Activated CD4-positive, CD25-positive, alpha-beta regulatory T cell treated with anti-CD3 and anti-CD28 coated beads, Interleukin-2, amount 50 U/mL, for 24 hours (primary cell): ENCODE measurements around the gene PLA2G2F.

Experiments used
- ATAC-seq, 2 donors: fragments of 150-1000 bp; cut with Tn5 transposase; one replicate each; pipeline ENCODE4 v1.10.0; 2021; ENCODE audit warnings: mild to moderate bottlenecking in 1 of 2, moderate library complexity in 1 of 2

The PLA2G2F gene

GRCh38 chr1:20174937-20175666 is 36.0 kb downstream of the PLA2G2F start:
- ATAC-seq, result no peak

GRCh38 chr1:20178634-20179370 is 39.7 kb downstream of the PLA2G2F start:
- no peak for ATAC-seq

GRCh38 chr1:20179371-20180128 is 40.4 kb downstream of the PLA2G2F start:
- ATAC-seq, result no peak

- ATAC-seq, result no peak
These were observed 41.2 kb downstream of the PLA2G2F start for GRCh38 chr1:20180129-20180843.

GRCh38 chr1:20180844-20181207 is 41.7 kb downstream of the PLA2G2F start:
- no peak for ATAC-seq

- ATAC-seq, result no peak
These were observed 43.3 kb downstream of the PLA2G2F start for GRCh38 chr1:20182415-20182814.

- no peak for ATAC-seq
These were observed 43.9 kb downstream of the PLA2G2F start for GRCh38 chr1:20183035-20183434.

- ATAC-seq, result no peak
These were observed 44.6 kb downstream of the PLA2G2F start for GRCh38 chr1:20183616-20184271.

GRCh38 chr1:20184481-20184900 is 45.4 kb downstream of the PLA2G2F start:
- ATAC-seq, result no peak

GRCh38 chr1:20184997-20185833 is 46.1 kb downstream of the PLA2G2F start:
- peak; percentile 70 to 71 for ATAC-seq

- ATAC-seq, result peak; percentile 46 to 52
These were observed 47.0 kb downstream of the PLA2G2F start, which contains the start of the genes PLA2G2C and UBXN10 for GRCh38 chr1:20185834-20186782. Gene PLA2G2C, minus strand, starts transcription at chr1:20186518. Its CDS starts 9,155 bp downstream, at chr1:20177363. Gene UBXN10, plus strand, starts transcription at chr1:20186096. Its CDS starts 4,466 bp downstream, at chr1:20190562.

- ATAC-seq, result peak; percentile 57 to 67
These were observed 48.1 kb downstream of the PLA2G2F start for GRCh38 chr1:20187103-20187812.

- no peak for ATAC-seq
These were observed 48.8 kb downstream of the PLA2G2F start for GRCh38 chr1:20187813-20188454.

- ATAC-seq, result no peak
These were observed 49.3 kb downstream of the PLA2G2F start for GRCh38 chr1:20188455-20188817.

- no peak for ATAC-seq
These were observed 50.5 kb downstream of the PLA2G2F start for GRCh38 chr1:20189664-20190063.

- ATAC-seq, result no peak
These were observed 51.4 kb downstream of the PLA2G2F start for GRCh38 chr1:20190256-20191160.

GRCh38 chr1:20191266-20191825 is 52.2 kb downstream of the PLA2G2F start:
- ATAC-seq, result no peak
